ENCODE data around the gene RAB11FIP5.

- TF ChIP-seq EZH2phosphoT487 (IDR thresholded peaks at IDR 0.05; ENCODE audit: borderline replicate concordance, low read length) (no peak), CTCF (conservative IDR thresholded peaks at IDR 0.05; ENCODE audit: low read depth, low read length) (no peak), EZH2 (IDR thresholded peaks at IDR 0.05; ENCODE audit: low read length, unreplicated experiment) (no peak)
These were observed 78.9 kb downstream of the RAB11FIP5 start for GRCh38 chr2:73033766-73034381.

Data from PC-3 (cell line).